ENCODE measurements around the gene ITPRID2. TPM values are rescaled to one million over a fixed set of nuclear protein-coding genes. Genes with fewer than 3 reads are reported as not detected.

ITPRID2 gene
- total and polyA plus RNA-seq, 2 of the 13 experiments (the other 11 are each of a cell fraction or from before 2014, with no cell fraction given): 44.8 to 62.3 TPM

DNA sequence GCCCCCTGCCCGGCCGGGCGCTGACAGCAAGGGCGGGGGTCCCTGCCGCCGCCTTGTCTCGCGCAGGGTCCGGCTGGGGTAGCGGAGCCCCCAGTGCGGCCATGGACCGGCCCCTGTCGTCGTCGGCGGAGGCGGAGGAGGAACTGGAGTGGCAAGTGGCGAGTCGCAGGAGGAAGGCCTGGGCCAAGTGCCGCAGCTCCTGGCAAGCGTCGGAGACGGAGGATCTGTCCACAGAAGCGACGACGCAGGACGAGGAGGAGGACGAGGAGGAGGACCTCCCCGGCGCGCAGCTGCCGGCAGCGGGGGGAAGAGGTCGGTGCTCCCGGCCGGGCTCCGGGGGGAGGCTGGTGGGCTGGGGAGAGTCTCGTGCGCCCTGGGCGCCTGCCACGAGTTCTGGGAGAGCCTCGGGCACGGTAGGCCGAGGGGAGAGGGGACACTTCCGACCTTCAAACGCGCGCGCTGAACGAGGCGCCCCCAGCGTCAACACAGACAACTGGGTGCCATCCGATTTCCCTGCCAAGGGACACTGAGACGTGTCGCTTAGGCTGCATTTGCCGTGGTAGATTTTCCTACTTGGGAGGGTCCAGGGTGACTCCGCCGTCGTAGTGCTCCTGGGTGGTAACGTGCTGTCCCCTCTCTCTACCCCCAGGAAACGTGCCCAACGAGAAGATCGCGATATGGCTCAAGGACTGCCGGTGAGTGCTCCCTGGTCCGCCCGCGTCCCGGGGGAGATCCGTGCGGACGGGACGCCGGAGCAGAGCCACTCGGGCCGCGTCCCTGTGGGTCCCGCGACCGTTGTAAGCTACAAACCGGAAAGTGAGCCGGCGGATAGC, 652 bp downstream of the ITPRID2 start (continued):
- TF ChIP-seq, protein P1, sequence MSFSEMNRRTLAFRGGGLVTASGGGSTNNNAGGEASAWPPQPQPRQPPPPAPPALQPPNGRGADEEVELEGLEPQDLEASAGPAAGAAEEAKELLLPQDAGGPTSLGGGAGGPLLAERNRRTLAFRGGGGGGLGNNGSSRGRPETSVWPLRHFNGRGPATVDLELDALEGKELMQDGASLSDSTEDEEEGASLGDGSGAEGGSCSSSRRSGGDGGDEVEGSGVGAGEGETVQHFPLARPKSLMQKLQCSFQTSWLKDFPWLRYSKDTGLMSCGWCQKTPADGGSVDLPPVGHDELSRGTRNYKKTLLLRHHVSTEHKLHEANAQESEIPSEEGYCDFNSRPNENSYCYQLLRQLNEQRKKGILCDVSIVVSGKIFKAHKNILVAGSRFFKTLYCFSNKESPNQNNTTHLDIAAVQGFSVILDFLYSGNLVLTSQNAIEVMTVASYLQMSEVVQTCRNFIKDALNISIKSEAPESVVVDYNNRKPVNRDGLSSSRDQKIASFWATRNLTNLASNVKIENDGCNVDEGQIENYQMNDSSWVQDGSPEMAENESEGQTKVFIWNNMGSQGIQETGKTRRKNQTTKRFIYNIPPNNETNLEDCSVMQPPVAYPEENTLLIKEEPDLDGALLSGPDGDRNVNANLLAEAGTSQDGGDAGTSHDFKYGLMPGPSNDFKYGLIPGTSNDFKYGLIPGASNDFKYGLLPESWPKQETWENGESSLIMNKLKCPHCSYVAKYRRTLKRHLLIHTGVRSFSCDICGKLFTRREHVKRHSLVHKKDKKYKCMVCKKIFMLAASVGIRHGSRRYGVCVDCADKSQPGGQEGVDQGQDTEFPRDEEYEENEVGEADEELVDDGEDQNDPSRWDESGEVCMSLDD (CRISPR knock-in tag; IDR thresholded peaks at IDR 0.05; ENCODE audit: borderline replicate concordance): peak; percentile 74; the same call in 1 of the 2 replicates
- TF ChIP-seq ZFP62 (CRISPR knock-in tag; IDR thresholded peaks at IDR 0.05) (no peak), U2AF1 (optimal IDR thresholded peaks at IDR 0.05; ENCODE audit: low read depth, low read length) (no peak), NR2F1 (CRISPR knock-in tag; IDR thresholded peaks at IDR 0.05) (no peak), GTF2F1 (IDR thresholded peaks at IDR 0.05; ENCODE audit: low read length) (peak; percentile 13; the same call in 1 of the 2 replicates), ZNF850 (CRISPR knock-in tag; conservative IDR thresholded peaks at IDR 0.05) (no peak), KMT2A (CRISPR knock-in tag; IDR thresholded peaks at IDR 0.05) (peak; percentile 98), ELF3 (CRISPR knock-in tag; IDR thresholded peaks at IDR 0.05) (peak; percentile 73; the same call in 1 of the 2 replicates), ZNF674 (CRISPR knock-in tag; IDR thresholded peaks at IDR 0.05; ENCODE audit: low read depth) (peak; percentile 49; the same call in 1 of the 2 replicates), RARG (CRISPR knock-in tag; IDR thresholded peaks at IDR 0.05; ENCODE audit: low read depth) (peak; percentile 63; the same call in 1 of the 2 replicates), ZNF230 (CRISPR knock-in tag; IDR thresholded peaks at IDR 0.05) (peak; percentile 98), NBN (conservative IDR thresholded peaks at IDR 0.05) (no peak)
- TF ChIP-seq, protein P2, sequence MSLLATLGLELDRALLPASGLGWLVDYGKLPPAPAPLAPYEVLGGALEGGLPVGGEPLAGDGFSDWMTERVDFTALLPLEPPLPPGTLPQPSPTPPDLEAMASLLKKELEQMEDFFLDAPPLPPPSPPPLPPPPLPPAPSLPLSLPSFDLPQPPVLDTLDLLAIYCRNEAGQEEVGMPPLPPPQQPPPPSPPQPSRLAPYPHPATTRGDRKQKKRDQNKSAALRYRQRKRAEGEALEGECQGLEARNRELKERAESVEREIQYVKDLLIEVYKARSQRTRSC (CRISPR knock-in tag; IDR thresholded peaks at IDR 0.05; ENCODE audit: low read depth): peak; percentile 84; the same call in 1 of the 2 replicates
- TF ChIP-seq, protein P3, sequence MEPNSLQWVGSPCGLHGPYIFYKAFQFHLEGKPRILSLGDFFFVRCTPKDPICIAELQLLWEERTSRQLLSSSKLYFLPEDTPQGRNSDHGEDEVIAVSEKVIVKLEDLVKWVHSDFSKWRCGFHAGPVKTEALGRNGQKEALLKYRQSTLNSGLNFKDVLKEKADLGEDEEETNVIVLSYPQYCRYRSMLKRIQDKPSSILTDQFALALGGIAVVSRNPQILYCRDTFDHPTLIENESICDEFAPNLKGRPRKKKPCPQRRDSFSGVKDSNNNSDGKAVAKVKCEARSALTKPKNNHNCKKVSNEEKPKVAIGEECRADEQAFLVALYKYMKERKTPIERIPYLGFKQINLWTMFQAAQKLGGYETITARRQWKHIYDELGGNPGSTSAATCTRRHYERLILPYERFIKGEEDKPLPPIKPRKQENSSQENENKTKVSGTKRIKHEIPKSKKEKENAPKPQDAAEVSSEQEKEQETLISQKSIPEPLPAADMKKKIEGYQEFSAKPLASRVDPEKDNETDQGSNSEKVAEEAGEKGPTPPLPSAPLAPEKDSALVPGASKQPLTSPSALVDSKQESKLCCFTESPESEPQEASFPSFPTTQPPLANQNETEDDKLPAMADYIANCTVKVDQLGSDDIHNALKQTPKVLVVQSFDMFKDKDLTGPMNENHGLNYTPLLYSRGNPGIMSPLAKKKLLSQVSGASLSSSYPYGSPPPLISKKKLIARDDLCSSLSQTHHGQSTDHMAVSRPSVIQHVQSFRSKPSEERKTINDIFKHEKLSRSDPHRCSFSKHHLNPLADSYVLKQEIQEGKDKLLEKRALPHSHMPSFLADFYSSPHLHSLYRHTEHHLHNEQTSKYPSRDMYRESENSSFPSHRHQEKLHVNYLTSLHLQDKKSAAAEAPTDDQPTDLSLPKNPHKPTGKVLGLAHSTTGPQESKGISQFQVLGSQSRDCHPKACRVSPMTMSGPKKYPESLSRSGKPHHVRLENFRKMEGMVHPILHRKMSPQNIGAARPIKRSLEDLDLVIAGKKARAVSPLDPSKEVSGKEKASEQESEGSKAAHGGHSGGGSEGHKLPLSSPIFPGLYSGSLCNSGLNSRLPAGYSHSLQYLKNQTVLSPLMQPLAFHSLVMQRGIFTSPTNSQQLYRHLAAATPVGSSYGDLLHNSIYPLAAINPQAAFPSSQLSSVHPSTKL (CRISPR knock-in tag; IDR thresholded peaks at IDR 0.05): peak; percentile 58
- TF ChIP-seq, protein P4, sequence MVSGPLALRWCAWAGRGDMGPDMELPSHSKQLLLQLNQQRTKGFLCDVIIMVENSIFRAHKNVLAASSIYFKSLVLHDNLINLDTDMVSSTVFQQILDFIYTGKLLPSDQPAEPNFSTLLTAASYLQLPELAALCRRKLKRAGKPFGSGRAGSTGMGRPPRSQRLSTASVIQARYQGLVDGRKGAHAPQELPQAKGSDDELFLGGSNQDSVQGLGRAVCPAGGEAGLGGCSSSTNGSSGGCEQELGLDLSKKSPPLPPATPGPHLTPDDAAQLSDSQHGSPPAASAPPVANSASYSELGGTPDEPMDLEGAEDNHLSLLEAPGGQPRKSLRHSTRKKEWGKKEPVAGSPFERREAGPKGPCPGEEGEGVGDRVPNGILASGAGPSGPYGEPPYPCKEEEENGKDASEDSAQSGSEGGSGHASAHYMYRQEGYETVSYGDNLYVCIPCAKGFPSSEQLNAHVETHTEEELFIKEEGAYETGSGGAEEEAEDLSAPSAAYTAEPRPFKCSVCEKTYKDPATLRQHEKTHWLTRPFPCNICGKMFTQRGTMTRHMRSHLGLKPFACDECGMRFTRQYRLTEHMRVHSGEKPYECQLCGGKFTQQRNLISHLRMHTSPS (CRISPR knock-in tag; IDR thresholded peaks at IDR 0.05; ENCODE audit: low read depth): peak; percentile 79
